Fibroblast of villous mesenchyme (primary cell): ENCODE results near the gene HSPA2. TPM values are rescaled to one million over a fixed set of nuclear protein-coding genes. Genes with fewer than 3 reads are reported as not detected.

Source experiments
- DNase-seq: peaks from one replicate; pipeline ENCODE4 v3.0.0-alpha.2; 2010; ENCODE audit warnings: low read depth
- H3K4me3 ChIP-seq: 2 replicates; pipeline ENCODE4 v1.5.1; 2011; ENCODE audit warnings: low read depth, mild to moderate bottlenecking, low read length
- total RNA-seq: library from RNA; depleted of rRNA; stranded (reverse); fragments of >200 nt; gene quantifications from 2 replicates; pipeline ENCODE4 v1.2.3, GENCODE V29; 2012
- TF ChIP-seq, protein P1 (sequence below): IDR thresholded peaks from 2 replicates; pipeline ENCODE4 v1.5.1; 2012; ENCODE audit warnings: low read depth, mild to moderate bottlenecking, low read length; ENCODE audit not compliant: insufficient read depth

The HSPA2 gene
- total RNA-seq = 83.4 and 165 TPM in 2 replicates

DNA sequence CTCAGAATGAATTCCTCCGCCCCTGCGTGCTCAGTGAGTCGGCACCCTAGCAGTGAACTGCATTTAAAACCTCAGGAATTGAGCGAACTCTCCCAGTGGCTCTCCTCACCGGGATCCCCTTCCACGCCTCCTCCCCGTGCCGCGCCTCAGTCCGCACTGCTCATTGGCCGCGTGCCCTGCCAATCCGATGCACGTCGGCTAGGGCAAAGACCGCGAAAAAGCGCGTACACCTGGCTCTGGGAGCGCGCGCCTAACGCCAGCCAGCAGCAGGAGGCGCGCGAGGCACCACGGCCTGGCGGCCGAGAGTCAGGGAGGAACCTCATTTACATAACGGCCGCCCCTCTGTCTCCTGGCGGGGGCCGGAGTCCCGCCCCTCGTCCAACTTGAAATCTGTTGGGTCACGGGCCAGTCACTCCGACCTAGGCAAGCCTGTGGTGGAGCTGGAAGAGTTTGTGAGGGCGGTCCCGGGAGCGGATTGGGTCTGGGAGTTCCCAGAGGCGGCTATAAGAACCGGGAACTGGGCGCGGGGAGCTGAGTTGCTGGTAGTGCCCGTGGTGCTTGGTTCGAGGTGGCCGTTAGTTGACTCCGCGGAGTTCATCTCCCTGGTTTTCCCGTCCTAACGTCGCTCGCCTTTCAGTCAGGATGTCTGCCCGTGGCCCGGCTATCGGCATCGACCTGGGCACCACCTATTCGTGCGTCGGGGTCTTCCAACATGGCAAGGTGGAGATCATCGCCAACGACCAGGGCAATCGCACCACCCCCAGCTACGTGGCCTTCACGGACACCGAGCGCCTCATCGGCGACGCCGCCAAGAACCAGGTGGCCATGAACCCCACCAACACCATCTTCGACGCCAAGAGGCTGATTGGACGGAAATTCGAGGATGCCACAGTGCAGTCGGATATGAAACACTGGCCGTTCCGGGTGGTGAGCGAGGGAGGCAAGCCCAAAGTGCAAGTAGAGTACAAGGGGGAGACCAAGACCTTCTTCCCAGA is at the start of gene HSPA2:
HSPA2 (plus strand) TSS at position 534 of the 995 bp plus-strand sequence; CDS start at position 643, 109 bp downstream.
- TF ChIP-seq, protein P1, sequence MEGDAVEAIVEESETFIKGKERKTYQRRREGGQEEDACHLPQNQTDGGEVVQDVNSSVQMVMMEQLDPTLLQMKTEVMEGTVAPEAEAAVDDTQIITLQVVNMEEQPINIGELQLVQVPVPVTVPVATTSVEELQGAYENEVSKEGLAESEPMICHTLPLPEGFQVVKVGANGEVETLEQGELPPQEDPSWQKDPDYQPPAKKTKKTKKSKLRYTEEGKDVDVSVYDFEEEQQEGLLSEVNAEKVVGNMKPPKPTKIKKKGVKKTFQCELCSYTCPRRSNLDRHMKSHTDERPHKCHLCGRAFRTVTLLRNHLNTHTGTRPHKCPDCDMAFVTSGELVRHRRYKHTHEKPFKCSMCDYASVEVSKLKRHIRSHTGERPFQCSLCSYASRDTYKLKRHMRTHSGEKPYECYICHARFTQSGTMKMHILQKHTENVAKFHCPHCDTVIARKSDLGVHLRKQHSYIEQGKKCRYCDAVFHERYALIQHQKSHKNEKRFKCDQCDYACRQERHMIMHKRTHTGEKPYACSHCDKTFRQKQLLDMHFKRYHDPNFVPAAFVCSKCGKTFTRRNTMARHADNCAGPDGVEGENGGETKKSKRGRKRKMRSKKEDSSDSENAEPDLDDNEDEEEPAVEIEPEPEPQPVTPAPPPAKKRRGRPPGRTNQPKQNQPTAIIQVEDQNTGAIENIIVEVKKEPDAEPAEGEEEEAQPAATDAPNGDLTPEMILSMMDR = peak; percentile 84
- peak within 1 kb of the TSS; percentile 85 for H3K4me3 ChIP-seq
- peak; percentile 100 for DNase-seq

DNA sequence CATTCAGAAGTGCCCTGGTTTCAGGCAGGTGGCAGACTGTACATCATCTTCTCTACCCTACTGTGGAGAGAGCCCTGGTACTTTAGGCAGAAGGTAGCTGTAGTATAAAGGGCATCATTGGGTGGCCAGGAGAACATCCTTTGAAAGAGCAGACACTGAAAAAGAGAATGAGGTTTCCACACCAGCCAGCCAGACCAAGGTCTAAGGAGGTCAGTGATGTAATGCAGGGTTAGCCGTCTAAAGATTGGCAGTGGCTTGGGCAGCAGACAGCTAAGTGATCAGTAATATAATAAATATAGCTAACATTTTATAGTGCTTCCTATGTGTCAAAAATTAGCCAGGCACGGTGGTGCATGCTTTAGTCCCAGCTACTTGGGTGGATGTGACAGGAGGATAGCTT is 48.9 kb upstream of the HSPA2 start:
- no peak overlapping the region for H3K4me3 ChIP-seq
- TF ChIP-seq, protein P1 = no peak
- DNase-seq = no peak

DNA sequence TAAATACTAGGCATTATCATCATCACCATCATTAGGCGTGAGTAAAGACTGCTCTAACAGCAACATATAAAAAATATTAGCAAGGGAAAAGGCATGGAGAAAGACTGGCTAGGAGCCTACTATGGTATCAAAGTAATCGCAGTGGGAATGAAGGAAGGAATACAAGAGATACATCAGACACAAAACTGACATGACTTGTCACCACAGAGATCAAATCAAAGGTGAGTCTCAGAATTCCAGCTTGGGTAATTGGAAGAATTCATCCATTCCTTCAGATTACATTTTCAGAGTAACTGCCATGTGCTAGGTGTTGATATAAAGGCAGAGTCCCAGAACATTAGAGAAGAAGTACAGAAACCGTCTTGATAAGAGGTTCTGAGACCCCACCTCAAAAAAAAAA is 47.1 kb upstream of the HSPA2 start:
- TF ChIP-seq, protein P1 = no peak
- DNase-seq = no peak
- no peak overlapping the region for H3K4me3 ChIP-seq

DNA sequence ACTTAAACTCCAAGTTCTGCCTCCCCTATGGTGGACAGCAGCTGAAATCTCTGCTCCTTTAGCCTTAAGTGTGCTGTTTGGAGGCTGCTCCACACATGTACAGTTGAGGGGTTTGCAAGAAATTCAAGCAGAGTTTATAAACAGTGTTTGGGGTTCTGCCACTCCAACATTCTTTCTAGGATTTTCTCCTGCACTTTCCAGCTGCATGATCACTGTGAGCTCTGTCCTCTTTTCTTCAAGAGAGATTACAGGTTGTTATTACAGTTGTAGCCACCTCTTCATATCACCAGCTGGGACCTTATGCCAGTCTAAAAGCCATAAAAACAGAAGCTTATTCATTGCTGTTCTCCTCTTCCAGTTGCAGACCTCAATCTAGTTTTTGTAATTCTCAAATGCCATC is 45.3 kb upstream of the HSPA2 start:
- DNase-seq = no peak
- no peak overlapping the region for H3K4me3 ChIP-seq
- TF ChIP-seq, protein P1 = no peak

DNA sequence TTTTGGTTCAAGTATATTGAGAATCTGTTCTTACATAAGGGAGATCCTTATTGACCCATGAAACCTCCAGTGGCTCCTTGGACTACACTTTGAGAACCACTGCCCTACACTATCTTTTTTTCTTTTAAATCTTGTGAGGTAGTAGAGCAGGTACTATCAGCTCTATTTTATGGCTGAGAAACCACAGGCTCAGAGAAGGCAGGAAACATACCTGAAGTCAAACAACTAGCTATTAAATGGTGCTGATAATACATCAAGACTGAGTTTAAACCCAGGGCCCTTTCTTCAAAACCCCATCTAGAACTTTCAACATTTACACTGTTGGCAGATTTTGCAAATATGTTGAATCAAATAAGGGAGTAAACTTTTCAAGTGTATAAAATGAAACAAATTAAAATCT is 43.8 kb upstream of the HSPA2 start:
- H3K4me3 ChIP-seq = no peak overlapping the region
- TF ChIP-seq, protein P1 = no peak
- DNase-seq = no peak

DNA sequence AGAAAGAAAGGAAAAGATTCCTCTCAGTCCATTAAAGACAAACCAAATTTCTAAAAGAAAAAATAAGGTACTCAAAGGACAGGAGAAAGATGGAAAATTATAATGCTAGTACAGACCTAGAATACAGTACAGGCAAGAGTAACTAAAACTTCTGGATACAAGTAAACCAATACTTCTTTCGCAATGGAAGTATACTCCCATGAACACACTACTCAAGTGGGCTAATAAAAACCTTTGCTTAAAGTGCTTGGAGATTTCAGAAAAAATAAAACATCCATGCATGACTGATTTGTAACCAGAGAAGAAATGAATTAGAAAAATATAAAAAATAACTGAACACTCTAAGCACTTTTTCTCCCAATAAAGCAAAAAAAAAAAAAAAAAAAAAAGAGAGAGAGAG is 40.5 kb upstream of the HSPA2 start:
- peak; percentile 62 for DNase-seq
- TF ChIP-seq, protein P1 = no peak

More for the DNA sequence above, 40.5 kb upstream of the HSPA2 start:
- H3K4me3 ChIP-seq = no peak overlapping the region
